ENCODE data around the gene GJD4. TPM values are rescaled to one million over a fixed set of nuclear protein-coding genes. Genes with fewer than 3 reads are reported as not detected.

Gene GJD4
- polyA plus RNA-seq, 4 donors = 0.08 TPM; not detected in 3

GRCh38 chr10:35577926-35578617 is 27.1 kb upstream of the GJD4 start:
- no peak for DNase-seq (ENCODE audit: low read depth in 4 of 4, low spot score in 3 of 4)

GRCh38 chr10:35578618-35578956 is 26.6 kb upstream of the GJD4 start:
- DNase-seq (ENCODE audit: low read depth in 4 of 4, low spot score in 3 of 4) = no peak

DNA sequence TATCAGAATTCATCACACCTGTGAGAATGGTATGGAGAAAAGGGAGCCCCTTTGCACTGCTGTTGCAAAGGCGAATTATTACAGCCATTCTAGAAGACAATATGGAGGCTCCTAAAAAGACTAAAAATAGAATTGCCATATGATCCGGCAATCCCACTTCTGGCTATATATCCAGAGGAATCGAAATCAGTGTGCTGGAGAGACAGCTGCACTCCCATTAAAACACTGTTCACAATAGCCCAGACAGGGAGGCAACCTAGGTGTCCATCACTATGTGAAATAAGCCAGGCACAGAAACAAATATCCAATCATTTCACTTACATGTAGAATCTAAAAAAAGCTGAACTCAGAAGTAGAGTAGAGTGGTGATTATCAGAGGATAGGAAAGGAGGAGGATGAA is 26.0 kb upstream of the GJD4 start:
- DNase-seq (ENCODE audit: low read depth in 4 of 4, low spot score in 3 of 4) = no peak

DNA sequence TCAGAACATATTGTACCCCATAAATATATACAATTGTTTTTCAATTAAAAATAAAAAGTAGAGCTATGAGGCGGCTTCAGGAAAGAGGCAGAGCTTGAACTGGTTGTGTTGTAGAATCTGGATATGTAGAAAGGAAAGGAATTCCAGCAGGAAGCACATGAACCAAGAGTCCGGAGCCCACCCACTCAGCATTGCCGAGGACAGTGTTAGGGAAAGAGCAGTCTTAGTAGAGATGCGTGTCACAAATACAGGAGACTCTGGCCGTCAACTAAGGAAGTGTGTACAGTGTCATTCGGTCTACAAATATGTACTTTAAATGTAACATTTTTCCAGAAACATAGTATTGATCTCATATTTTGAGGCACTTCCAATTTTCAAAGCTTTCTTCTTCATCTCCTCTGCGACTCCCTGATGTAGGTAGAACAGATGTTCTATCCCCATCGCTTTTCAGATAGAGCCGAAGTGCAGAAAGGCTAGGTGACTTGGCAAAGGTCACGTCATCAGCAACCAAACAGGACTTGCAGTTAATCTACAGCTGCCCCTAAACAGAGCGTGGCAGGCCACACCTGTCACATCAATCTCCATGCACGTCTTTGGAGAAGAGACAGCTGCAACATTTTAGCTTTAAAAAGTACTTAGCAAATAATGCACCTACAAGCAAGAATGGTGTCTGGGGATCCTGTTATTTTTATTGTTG is 25.3 kb upstream of the GJD4 start:
- no peak for DNase-seq (ENCODE audit: low read depth in 4 of 4, low spot score in 3 of 4)

- DNase-seq (ENCODE audit: low read depth in 4 of 4, low spot score in 3 of 4) = no peak
These were observed 24.7 kb upstream of the GJD4 start for GRCh38 chr10:35580423-35580770.

DNA sequence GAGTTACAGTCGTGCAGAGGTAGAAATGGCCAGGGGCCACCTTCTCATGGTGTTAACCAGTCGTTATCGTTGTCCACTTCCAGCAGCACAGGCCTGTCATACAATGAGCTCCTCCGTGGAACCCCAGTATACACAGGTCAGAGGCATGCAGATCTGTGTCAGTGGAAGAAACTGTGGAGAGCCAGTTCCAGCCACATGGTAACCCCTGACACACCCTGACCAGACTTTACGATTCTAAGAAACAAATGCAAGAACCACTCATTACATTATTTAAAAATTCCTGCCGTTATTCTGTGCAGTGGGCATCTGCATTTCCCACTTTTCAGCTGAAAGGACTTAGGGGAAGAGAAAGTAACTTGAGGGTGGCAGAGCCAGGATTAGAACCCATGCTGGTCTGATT is 23.5 kb upstream of the GJD4 start:
- no peak for DNase-seq (ENCODE audit: low read depth in 4 of 4, low spot score in 3 of 4)

DNA sequence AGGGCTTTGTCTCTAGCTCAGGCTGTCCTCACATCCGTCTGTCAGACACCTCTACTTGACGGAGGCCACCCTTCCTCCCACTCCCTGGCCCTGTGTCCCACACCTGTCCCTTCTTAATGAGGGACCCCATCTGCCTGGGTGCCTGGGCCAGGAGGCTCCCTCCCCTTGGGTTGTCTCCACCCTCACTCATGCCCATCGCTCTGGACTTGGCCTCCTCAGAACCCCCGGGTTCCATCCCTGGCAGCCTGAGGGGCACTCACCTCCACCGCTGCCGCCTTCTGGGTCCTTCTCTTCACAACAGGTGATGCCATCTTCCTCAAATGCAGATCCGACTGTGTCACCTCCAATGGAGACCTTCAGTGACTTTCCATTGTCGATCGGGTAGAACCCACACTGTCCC is 20.2 kb upstream of the GJD4 start:
- DNase-seq (ENCODE audit: low read depth in 4 of 4, low spot score in 3 of 4) = no peak

GRCh38 chr10:35585356-35585755 is 19.8 kb upstream of the GJD4 start:
- DNase-seq (ENCODE audit: low read depth in 4 of 4, low spot score in 3 of 4) = no peak

DNA sequence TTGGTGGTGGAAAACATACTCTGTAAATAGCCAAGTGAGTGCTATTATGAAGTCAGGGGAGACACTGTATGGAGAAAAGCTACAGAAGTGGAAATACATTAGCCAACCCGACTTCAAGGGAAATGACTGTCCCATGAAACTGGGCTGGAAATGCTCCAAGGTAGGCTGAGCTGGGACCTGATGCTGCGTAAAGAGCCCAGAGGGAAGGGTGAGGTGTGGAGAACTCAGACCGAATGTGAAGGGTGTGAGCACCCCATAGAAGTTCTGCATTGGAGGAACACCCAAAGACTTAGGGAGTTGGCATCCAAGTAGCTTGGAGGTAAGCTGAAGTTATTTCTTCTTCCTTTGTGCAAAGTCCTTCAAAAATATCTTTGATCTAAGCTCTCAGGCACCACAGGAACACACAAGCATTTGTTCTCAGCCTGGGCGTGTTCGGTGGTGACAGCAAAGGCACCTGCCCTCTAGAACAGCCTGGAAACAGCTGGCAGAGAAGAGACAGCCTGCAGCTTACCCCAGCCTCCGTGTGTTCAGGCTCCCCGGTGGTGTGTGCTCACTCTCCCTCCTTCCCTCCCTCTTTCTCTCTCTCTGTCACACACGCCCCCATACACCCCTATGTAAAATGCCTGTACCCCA is 19.1 kb upstream of the GJD4 start:
- DNase-seq (ENCODE audit: low read depth in 4 of 4, low spot score in 3 of 4) = no peak

- no peak for DNase-seq (ENCODE audit: low read depth in 4 of 4, low spot score in 3 of 4)
These were observed 16.3 kb upstream of the GJD4 start for GRCh38 chr10:35588836-35589235.

DNA sequence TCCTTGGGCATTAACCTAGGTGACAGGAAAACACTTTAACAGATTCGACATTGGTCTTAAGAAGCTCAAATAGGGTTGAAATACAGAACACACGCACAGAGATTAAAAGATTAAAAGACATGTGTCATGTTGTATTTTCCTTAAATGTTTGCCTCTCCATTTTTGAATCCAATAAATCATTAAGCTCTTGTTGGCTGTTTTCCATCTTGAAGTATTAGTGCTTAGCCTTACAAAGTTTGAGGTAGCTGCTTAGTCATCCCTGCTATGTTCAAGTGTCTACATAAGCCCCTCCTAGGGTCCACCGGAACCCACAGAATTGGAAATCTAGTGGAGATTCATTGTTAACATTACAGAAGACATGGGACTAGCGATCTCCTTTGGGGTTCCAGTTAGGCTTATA is 12.7 kb upstream of the GJD4 start:
- no peak for DNase-seq (ENCODE audit: low read depth in 4 of 4, low spot score in 3 of 4)

GRCh38 chr10:35594115-35595079 is 10.7 kb upstream of the GJD4 start:
- DNase-seq (ENCODE audit: low read depth in 4 of 4, low spot score in 3 of 4) = no peak

- DNase-seq (ENCODE audit: low read depth in 4 of 4, low spot score in 3 of 4) = no peak
These were observed 10.0 kb upstream of the GJD4 start for GRCh38 chr10:35595106-35595505.

DNA sequence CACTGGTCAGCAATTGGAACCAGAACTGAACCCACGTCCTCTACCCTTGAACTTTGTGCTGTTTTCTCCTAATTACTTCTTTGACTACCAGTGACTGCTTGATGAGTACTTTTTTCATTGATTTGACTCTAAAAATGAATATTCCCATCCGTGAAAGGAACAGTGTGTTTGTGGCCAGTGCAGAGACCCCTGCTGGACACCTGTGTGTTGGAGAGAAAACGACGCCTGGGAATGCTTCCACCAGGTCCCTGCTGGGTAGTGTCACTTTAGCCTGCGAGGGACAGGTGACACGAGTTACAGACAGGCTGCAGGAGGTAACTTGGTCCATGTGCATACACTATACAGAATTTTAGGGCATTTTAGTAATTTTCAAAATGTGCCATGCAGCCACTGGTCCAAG is 6.8 kb upstream of the GJD4 start:
- no peak for DNase-seq (ENCODE audit: low read depth in 4 of 4, low spot score in 3 of 4)

DNA sequence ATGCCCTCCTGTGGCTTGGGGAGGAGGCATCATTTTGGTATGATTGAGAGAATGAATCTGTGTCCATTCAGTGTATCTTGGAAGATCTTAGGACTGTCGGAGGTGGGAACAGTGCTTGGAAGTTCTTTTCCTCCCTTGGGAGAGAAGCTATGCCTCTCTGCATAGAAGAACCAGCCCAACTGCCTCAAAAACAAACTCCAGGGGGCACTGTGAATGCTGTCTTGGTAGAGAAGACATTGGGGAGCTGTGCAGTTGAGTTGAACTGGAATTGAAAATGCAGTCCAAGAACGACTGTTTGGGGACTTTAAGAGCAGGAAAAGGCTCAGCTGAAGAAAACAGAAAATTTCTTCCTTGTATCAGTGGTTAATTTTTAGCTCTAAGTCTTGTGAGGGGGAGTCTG is 4.9 kb upstream of the GJD4 start:
- DNase-seq (ENCODE audit: low read depth in 4 of 4, low spot score in 3 of 4) = no peak

GRCh38 chr10:35606430-35606829 is 1.3 kb downstream of the GJD4 start:
- DNase-seq (ENCODE audit: low read depth in 4 of 4, low spot score in 3 of 4) = no peak

DNA sequence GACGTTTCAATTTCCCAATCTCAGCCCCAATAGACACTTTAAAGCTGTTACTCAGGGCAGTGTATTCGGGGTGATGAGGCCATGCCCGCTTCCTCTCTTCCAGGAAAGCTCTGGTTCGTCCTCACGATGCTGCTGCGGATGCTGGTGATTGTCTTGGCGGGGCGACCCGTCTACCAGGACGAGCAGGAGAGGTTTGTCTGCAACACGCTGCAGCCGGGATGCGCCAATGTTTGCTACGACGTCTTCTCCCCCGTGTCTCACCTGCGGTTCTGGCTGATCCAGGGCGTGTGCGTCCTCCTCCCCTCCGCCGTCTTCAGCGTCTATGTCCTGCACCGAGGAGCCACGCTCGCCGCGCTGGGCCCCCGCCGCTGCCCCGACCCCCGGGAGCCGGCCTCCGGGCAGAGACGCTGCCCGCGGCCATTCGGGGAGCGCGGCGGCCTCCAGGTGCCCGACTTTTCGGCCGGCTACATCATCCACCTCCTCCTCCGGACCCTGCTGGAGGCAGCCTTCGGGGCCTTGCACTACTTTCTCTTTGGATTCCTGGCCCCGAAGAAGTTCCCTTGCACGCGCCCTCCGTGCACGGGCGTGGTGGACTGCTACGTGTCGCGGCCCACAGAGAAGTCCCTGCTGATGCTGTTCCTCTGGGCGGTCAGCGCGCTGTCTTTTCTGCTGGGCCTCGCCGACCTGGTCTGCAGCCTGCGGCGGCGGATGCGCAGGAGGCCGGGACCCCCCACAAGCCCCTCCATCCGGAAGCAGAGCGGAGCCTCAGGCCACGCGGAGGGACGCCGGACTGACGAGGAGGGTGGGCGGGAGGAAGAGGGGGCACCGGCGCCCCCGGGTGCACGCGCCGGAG is 2.6 kb downstream of the GJD4 start:
- DNase-seq (ENCODE audit: low read depth in 4 of 4, low spot score in 3 of 4) = peak in 1 of 4 donors; percentile 15

DNA sequence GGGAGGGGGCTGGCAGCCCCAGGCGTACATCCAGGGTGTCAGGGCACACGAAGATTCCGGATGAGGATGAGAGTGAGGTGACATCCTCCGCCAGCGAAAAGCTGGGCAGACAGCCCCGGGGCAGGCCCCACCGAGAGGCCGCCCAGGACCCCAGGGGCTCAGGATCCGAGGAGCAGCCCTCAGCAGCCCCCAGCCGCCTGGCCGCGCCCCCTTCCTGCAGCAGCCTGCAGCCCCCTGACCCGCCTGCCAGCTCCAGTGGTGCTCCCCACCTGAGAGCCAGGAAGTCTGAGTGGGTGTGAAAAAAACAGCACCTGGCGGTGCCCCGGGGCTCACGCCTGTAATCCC is 3.2 kb downstream of the GJD4 start:
- DNase-seq (ENCODE audit: low read depth in 4 of 4, low spot score in 3 of 4) = no peak

- no peak for DNase-seq (ENCODE audit: low read depth in 4 of 4, low spot score in 3 of 4)
These were observed 6.6 kb downstream of the GJD4 start for GRCh38 chr10:35611750-35612149.

- no peak for DNase-seq (ENCODE audit: low read depth in 4 of 4, low spot score in 3 of 4)
These were observed 7.4 kb downstream of the GJD4 start for GRCh38 chr10:35612385-35613106.
